GM20431 (cell line): ENCODE data around the gene PHLDA2.
"Not testable (repeated sequence)": the region's sequence is repeated elsewhere in the genome, so short reads cannot be mapped to it uniquely, and the experiment has no call there.

ENCODE experiments used
- in situ Hi-C: fragments of 300-500 bp; cut with MseI, MboI; formaldehyde crosslinking; loops from one replicate; pipeline ENCODE4 v1.15.0; 2020; ENCODE audit warnings: low sequenced_read_pairs; ENCODE audit not compliant: unreplicated experiment

The PHLDA2 gene

GRCh38 chr11:2916892-2917645 lies 12.2 kb downstream of the PHLDA2 start:
- in situ Hi-C loops: no loop called here

GRCh38 chr11:2916114-2916891 lies 12.9 kb downstream of the PHLDA2 start:
- in situ Hi-C loops: no loop called here

- in situ Hi-C loops: no loop called here
Observed at GRCh38 chr11:2915473-2915872, 13.7 kb downstream of the PHLDA2 start.

GRCh38 chr11:2914455-2915195 lies 14.6 kb downstream of the PHLDA2 start:
- in situ Hi-C loops: no loop called here

GRCh38 chr11:2913776-2914175 lies 15.4 kb downstream of the PHLDA2 start:
- in situ Hi-C loops: no loop called here

- in situ Hi-C loops: no loop called here
Observed at GRCh38 chr11:2913019-2913431, 16.2 kb downstream of the PHLDA2 start.

GRCh38 chr11:2912498-2912897 lies 16.7 kb downstream of the PHLDA2 start:
- in situ Hi-C loops: no loop called here

- in situ Hi-C loops: no loop called here
Observed at GRCh38 chr11:2911785-2912391, 17.3 kb downstream of the PHLDA2 start.

GRCh38 chr11:2911088-2911784 lies 18.0 kb downstream of the PHLDA2 start:
- in situ Hi-C loops: no loop called here

GRCh38 chr11:2910401-2910955 lies 18.7 kb downstream of the PHLDA2 start:
- in situ Hi-C loops: no loop called here

- in situ Hi-C loops: no loop called here
Observed at GRCh38 chr11:2909133-2909902, 19.9 kb downstream of the PHLDA2 start.

GRCh38 chr11:2908130-2908529 lies 21.1 kb downstream of the PHLDA2 start:
- in situ Hi-C loops: no loop called here

GRCh38 chr11:2905299-2905698 lies 23.9 kb downstream of the PHLDA2 start:
- in situ Hi-C loops: not testable (repeated sequence)

- in situ Hi-C loops: no loop called here
Observed at GRCh38 chr11:2904153-2905052, 24.8 kb downstream of the PHLDA2 start.

GRCh38 chr11:2903672-2904011 lies 25.6 kb downstream of the PHLDA2 start:
- in situ Hi-C loops: no loop called here

GRCh38 chr11:2902784-2903671 lies 26.2 kb downstream of the PHLDA2 start:
- in situ Hi-C loops: no loop called here
